ENCODE data around the gene DPYD.

Gene DPYD

GRCh38 chr1:97123717-97124431, 797.0 kb downstream of the DPYD start:
- no peak for DNase-seq

- DNase-seq: no peak
Measured at GRCh38 chr1:97120806-97121205, 800.0 kb downstream of the DPYD start.

DNA sequence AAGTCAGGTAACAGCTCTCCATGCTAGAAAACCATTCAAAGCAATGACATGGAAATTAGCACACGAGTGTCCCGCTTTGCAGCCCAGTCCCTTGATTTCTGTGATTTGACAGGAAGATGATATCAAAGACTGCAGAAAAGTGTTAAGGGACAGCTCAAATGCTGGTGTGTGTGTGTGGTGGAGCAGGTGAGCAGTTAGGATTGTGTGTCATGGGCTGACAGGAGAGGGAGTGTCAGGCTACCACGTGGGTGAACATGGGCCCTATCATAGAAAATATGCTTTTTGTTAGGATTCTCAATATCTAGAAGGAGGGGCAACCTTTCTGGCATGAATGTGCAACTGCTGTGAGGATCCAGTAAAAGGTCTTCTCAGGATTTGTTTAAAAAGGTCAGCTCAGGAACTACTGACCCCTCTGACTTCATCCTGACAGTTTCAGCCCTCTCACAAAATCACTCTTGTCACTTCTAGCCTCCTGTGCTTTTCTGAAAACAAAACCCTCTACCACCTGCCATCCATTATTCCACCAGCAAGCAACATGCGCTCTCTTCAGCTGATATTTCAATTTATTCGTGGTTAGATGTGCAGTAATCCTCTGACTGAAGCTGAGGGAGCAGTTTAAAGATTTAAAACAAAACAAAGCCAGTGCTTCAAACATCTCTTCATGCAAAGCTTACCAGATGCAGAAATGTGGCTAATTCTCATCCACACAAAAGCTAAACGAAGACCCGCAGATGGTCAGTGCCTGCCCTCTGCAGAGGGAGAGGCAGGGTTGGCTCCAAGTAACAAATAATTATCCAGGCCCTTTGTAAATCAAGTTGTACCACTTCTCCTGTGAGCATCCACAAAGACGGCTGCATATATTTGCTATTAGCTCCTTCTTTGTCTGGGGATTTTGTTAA, 801.3 kb downstream of the DPYD start:
- no peak for DNase-seq

DNA sequence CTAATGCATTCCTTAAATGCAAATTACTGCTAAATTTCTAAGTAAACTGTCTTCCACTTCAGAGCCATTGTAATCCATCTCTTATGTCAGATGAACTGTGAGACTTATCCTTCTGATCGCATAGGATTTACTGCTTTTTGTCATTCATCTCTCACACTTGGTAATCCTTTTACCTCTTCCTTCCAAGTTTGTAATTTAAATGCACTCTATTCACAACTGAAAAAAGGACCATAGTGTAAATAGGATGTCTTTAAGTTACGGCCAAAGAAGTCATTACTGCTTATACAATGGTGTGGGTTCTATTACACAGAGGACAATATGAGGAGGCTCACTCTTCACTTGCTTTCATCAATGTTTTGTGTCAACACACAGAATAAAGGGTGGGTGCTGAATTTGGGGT, 806.0 kb downstream of the DPYD start:
- no peak for DNase-seq

DNA sequence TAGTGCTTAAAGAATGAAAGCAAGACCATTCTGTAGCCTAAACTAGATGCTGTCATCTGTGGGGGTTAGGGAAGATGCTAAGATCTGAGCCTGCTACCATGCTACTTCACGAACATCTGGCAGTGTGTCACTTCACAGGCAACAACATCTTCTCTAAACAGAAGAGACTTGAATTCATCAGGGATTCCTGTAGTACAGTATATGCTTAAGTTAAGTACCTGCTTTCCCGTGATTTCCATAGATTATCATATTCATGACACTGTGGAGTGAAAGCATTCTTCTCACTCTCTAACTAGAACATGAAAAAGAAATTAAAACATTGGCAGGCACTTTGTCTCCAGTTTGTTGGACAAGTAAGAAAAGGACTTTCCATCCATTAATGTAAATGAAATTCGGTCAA, 808.4 kb downstream of the DPYD start:
- DNase-seq: no peak

DNA sequence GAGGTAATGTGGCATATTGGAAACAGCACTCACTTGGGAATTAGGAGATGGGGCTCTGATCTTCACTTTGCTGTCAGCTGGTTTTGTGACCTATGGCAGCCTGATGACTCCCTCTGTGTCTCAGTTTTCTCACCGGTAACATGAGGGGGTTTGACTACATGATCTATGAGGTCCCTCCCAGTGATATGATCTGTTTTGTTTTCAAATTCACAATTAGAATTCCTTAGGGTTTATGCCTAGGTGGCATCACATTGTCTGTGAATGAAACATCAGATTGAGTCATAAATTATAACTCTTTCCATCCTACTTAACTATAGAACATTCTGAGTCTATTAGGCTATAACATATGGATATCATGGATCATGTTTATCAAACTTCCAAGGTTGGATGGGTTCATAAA, 812.7 kb downstream of the DPYD start:
- no peak for DNase-seq

DNA sequence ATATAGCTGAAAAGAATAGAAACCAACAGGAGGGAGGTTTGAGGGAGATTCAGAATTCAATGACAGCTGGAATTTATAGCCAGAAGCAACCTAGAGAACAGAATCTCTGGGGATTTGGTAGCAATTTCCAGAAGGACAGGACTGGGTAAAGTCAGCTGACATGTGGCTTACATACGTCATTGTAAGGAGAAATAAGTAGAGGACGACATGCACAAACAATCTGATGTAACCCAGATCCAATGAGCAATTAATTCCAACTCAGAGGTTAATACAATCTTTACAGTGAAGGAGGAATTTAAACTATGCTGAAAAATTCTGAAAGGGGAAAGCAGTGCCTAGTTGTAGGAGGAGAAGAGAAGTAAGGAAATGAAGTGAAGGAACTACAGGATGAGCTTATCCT, 815.3 kb downstream of the DPYD start:
- DNase-seq: no peak

DNA sequence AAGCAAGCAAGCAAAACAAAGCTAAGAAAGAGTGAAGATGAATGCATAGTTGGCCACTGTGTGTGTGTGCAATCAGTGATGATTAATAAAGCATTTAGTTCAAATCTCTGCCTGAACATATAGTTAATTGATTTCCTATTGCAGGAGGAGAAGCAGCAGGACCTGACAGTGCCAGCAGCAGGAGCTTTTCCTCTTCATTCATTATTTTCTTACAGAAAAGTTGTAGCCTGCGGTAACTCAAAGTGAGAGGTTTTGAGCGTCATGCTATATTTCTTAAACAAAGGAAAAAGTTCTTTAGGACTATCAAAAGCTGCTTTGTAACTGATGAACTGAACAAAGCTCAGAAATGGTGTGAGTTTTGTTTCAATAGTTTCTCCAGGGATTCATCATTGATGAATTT, 819.3 kb downstream of the DPYD start:
- DNase-seq: no peak

- DNase-seq: no peak
Measured at GRCh38 chr1:97097404-97097925, 823.4 kb downstream of the DPYD start.

GRCh38 chr1:97095764-97096163, 825.1 kb downstream of the DPYD start:
- no peak for DNase-seq

DNA sequence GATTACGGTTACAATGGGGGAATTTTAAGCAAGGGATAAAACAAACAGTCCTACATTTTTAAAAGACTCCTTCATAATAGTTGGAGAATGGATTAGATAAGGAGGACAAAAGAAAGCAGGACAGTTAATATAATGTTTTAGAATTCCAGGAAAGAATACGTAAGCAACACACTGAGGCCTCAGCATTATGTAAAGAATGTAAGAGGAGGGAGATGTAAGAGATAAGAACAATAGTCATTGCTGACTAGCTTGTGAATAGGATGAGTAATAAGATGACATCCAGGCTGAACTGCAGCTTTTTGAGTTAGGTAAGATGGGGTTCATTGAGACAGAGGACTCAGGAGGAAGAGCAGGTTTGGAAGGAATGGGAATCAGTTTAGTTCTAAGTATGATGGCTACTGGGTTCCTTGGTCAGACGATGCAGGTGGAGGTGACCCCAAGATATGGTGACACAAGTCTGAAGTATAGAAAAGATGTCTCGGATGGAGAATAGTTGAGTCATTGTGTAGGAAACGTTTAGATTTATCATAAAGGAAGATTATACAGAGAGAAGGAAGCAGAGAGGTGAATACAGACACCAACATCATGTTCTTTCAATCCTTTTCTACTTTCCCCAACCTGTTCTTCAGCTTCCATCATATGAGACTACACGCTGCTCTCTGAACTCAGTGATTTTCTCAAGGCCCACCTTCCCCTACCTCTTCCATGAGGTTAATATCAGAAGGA, 826.4 kb downstream of the DPYD start:
- no peak for DNase-seq

GRCh38 chr1:97093741-97094140, 827.1 kb downstream of the DPYD start:
- no peak for DNase-seq

DNA sequence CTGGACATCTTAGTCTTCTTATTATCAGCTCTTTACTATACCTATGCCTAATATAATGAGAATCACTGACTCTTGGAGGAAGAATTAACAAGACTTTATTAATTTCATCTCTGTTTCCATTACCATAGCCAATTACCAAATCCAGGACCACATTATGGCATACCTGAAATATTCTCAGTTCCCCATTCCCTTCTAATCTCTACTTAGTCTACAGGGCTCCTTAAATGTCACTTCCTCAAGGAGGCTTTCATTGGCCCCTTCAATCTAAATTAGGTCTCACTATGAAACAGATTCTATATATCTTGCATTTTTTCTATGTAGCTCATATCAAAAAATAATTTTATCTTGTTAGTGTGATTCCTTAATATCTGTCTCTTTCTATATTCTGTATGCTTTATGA, 828.0 kb downstream of the DPYD start:
- no peak for DNase-seq

DNA sequence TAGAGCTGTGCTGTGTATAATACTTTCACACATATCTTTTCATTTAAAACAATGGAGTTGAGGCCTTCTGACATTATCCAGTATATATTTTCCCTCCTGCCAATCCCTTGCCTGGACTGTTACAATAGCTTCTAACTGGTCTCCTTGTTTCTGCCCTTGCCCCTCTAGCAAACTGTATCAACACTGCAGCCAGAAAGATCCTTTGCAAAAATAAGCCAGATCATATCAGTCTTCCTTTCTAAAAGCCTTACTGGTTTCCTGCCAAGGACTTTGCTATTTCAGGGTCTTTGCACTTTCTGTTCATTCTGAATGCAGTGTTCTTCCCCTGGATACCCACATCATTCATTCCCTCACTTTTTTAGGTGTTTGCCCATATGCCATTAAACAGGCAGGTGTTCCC, 829.2 kb downstream of the DPYD start:
- DNase-seq: no peak

DNA sequence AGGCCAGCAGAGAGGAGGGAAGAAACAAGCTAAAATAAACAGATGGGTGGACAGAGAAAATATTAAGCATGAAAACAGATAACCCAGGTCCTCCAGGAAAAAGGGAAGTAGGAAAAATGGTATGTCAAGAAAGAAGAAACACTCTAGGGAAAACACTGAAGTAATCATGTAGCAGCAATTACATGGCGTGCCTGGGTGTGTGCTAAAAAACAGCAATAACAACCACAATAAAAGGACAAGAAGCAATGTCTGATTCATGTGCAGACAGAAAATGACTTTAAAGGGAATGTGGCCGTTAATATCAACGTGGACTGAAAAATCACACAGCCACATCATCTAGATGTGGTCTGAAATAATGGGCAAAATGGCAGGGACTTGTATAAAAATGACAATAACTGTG, 829.6 kb downstream of the DPYD start:
- no peak for DNase-seq

DNA sequence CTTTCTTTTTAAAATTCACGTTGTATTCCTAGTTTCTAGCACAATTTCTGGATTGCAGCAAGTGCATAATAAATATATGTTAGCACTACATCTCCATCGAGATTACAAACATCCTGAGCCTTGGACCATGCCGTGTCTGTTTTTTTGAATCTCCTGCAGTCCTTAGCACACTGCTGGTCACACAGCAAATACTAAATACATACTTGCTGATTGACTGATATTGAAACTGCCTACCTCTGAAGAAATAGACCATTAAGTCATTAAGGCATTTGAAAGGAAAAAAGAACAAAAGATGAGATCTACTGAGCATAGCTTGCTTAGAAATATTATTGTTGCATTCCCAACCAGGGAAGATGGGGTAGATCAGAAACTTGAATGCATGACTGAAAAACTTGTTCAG, 830.1 kb downstream of the DPYD start:
- DNase-seq: no peak

DNA sequence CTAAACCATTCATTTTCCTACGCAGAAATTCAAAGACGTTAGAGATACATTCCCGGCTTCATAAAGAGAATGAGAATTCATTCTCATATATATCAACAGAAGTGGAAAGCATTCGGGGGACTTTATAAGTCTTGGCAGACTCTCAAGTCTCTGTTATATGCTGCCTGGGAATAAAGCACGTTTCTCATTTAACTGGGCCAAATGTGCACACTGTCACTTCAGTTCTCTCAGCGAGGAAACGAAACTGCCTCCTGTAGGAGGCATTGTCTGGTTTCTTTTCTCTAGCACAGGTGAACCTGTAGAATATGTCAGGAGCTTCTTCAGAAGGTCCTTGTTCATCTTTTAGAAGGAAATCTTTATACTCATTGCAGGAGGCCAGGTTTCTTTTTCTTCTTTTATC, 831.7 kb downstream of the DPYD start:
- DNase-seq: no peak

- DNase-seq: no peak
Measured at GRCh38 chr1:97088391-97088790, 832.4 kb downstream of the DPYD start.

DNA sequence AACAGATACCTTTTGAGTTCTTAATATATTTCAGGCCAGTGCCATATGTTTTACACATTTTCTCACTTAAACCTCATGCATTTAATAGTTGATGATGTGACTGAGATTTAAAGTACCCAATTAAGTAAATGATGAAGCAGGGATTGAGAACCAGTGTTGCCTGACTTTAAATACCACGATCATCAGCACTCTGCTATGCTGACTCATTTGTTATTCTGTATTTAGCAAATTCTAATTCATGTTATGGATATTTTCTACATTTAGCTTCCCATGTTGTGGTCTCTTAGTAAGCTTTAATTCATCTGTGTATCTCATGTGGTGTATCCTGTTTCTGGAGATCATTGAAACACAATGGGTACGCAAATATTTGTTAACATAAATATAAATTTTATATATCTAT, 836.3 kb downstream of the DPYD start:
- no peak for DNase-seq

- no peak for DNase-seq
Measured at GRCh38 chr1:97082160-97082848, 838.5 kb downstream of the DPYD start.

GRCh38 chr1:97078872-97079271, 842.0 kb downstream of the DPYD start:
- DNase-seq: no peak

DNA sequence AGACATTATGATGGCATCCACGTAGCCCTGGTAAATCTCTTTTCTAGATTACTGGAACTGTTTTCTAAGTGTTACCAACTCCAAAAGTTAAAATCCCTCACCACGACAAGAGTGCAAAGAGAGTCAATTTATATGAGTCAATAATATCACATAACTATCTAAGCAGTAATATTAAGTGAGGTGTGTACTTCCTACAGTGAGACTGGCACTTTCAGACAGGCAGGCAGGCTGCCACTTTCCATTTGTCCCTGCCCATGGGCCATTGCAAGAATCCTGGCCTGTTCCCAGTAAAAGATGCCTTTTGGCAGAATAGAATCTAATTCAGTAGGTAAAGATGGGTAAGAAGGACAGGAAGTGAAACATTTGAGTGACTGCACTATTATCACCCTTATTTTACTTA, 843.6 kb downstream of the DPYD start:
- no peak for DNase-seq

DNA sequence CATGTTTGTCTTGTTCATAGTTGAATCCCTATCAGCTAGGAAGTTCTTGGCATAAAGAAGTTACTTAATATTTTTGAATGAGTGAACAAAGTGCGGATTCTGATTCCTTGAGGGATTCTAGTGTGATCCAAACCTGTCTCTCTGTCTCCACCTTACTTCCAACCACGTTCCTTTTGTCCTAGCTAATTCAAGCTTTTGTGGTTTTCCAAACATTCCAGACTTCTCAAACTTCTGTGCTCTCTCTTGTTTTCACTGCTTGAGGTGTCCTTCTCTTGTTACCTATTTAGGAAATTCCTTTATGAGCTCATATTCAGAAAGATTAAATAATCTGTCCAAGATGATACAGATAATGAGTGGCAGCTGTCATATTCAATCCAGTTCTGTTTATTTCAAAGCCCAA, 846.1 kb downstream of the DPYD start:
- DNase-seq: no peak

Measured in NCI-H146 (cell line).